Measurements from ENCODE around the gene DZIP1. TPM values are rescaled to one million over a fixed set of nuclear protein-coding genes. Genes with fewer than 3 reads are reported as not detected.

DZIP1 gene
- total RNA-seq, 2 donors from 2014 or later: 0.29 TPM; not detected in 1

DNA sequence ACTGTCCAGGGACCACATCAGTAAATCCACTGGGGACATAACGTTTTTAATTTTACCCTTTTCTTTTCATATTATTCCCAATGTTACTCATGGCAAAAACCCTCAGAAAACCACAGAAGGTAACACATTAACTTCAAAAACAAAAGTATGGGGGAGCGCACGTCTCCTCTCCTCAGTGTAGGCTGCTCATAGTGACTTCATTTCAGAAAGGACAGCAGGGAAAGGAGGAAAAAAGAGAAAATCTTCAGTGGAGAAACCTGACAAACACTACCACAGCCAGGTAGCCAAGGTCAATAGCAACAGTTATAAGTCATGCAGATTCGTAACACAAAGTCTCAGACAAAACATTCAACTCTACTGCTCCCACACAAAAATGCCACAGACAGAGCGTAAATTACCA lies 21.4 kb downstream of the DZIP1 start:
- no peak for DNase-seq (ENCODE audit: low spot score in 2 of 2)
- no peak overlapping the region for H3K27ac Mint-ChIP-seq
- H3K9me3 Mint-ChIP-seq: no peaks in the 10 kb centered on the region
- ATAC-seq: no peak
- no peaks in the 10 kb centered on the region for H3K36me3 Mint-ChIP-seq

DNA sequence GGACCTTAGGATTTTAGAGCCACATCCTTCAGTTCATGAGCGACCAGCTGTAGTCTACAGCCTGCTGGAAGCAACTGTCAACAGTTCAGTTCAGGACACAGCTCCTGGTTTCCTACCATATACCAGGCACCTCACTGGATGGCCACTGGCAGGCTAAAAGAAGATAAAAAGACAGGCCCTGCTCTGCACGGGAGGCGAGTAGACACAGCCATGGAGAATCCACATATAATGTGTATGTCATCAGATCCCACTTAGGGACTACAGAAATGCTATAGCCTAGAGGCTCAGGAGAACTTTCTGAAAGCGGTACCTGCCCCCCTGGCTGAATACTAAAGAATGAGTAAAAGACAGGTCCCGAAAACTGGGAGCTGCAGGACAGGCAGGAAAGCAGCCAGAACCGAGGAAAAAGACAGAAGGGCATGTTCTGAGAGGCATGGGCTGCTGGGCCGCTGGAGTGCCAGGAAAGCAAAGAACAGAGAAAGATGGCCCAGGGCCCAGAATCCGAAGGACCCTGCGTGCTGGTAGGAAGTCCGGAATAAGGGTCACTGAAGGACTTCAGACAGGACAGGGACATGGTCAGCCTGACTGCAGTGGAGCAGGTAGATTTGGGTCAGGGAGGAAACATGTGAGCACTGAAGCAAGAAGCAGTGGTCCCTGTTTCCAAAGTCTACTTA lies 23.5 kb downstream of the DZIP1 start:
- no peak overlapping the region for H3K27ac Mint-ChIP-seq
- no peak for DNase-seq (ENCODE audit: low spot score in 2 of 2)
- no peaks in the 10 kb centered on the region for H3K9me3 Mint-ChIP-seq
- no peak for ATAC-seq
- no peaks in the 10 kb centered on the region for H3K36me3 Mint-ChIP-seq

DNA sequence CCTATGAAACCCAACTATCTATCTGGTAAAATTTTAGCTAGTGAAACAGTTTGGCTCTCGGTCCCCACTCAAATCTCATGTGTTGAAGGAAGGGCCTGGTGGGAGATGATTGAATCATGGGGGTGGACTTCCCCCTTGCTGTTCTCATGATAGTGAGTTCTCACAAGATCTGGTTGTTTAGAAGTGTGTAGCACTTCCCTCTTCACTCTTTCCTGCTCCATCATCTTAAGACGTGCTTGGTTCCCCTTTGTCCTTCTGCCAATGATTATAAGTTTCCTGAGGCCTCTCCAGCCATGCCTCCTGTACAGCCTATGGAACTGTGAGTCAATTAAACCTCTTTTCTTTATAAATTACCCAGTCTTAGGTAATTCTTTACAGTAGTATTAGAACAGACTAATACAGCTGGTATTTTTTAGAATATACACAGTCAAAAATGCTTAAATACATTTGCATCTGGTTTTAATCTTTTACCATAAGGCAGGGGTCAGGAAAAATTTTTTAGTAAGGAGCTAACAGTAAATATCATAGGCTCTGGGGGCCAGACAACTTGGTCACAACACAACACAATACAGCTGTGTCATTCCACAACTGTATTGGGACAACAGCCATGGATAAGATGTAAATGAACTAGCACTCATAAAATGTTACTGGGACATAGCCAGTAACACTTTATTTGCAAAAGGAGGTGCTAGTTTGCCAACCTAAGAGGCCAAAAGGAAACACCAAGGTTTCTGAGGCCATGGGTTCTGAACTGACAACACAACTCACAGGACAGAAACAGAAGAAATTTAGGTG lies 24.3 kb downstream of the DZIP1 start:
- no peak for DNase-seq (ENCODE audit: low spot score in 2 of 2)
- no peak for ATAC-seq
- no peaks in the 10 kb centered on the region for H3K36me3 Mint-ChIP-seq
- no peak overlapping the region for H3K27ac Mint-ChIP-seq
- H3K9me3 Mint-ChIP-seq: no peaks in the 10 kb centered on the region

DNA sequence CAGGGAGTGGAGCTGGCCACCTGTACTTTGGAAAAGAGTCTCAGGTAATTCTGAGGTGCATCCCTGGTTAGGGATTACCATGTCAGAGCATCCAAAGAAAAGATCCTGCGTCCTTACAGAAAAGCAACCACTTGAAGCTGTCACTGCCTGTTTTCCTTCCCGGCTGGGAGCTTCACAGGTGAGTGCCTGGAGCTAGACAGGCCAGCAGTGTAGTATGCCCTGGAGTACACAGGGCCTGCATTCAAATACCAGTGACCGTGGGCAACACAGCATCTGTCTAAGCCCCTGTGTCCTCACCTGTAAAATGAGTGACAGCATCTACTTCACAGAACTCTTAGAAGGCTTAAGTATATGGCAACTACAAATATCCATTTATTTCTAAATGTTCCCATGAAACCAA lies 29.0 kb downstream of the DZIP1 start:
- ATAC-seq (no peak), DNase-seq (ENCODE audit: low spot score in 2 of 2) (no peak)
- no peaks in the 10 kb centered on the region for H3K36me3 Mint-ChIP-seq
- H3K9me3 Mint-ChIP-seq: no peaks in the 10 kb centered on the region
- H3K27ac Mint-ChIP-seq: no peak overlapping the region

DNA sequence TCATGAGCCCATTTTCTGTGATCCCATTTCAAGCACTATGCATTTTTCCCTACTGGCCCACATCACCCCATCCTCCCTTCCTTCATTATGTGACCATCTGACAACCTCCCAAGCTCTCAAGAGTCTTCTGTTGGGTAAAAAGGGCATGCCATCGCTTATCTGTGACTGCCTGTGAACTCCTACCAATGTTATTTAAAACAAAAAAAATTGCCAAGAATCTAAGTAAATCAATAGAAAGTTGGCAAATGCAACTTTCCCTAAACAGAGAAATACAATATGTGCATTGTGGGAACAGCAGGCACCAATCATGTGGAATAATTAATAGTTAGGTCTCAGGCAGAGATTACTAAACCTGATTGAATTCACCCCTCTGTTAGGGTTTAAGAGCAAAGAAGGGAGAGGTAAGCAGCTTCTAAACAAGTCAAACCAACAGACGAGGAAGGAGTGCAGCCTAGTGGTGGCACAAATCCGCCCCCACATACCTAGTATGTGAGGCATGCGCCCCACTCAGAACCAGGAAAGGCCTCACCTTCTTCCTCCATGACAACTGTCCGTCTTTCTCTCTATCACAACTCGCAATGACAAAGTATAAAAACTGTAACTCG lies 29.8 kb downstream of the DZIP1 start:
- Mint-ChIP-seq H3K27ac (no peak overlapping the region), H3K36me3 (no peaks in the 10 kb centered on the region), H3K9me3 (no peaks in the 10 kb centered on the region)
- ATAC-seq (no peak), DNase-seq (ENCODE audit: low spot score in 2 of 2) (no peak)

DNA sequence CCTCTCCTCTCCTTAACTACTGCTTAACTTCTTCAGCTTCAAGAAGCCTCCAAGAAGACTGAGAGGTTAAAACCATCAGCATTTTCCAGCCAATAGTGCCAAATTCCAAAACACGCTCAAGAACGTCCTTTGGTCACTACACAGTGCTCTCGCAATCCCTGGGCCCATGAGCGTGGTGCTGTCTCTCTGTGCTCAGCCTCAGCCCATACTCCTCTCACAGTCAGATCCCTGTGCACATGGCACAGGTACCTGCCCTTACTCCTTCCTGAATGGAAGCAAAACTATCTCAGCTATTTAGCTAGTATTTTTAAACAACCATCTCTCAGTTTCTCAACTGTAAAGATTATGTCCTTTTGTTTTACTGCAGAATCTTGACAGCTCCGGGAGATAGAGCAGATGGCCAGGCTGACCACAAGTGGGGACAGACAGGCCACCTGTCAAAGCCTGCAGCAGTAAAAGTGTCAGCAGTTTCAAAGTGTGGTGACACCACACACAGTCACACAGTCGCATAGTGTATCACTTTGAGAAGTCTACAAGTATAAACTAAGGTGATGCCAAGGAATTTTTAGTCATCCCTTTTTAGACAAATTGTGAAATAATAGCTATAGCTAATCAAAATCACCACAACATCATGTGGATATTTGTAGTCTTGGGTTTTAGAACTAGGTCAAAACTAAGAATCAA lies 35.7 kb downstream of the DZIP1 start:
- DNase-seq (ENCODE audit: low spot score in 2 of 2): no peak
- no peak for ATAC-seq
- H3K36me3 Mint-ChIP-seq: no peaks in the 10 kb centered on the region
- H3K9me3 Mint-ChIP-seq: no peaks in the 10 kb centered on the region
- no peak overlapping the region for H3K27ac Mint-ChIP-seq

DNA sequence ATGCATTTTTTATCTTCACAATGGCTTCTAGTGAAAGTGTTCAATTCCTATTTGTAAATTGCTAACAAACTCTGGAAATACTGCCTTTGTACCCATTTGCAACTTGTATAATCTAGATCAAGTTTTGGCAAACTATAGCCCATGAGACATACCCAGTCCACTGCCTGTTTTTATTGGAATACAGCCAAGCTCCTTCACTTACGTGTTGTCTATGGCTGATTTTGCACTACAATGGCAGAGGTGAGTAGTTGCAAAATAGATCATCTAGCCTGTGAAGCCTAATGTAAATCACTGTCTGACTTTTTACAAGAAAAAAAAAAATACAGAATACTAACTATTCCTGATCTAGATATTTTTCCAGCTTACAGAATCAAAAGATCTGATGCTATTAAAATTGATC lies 37.1 kb downstream of the DZIP1 start:
- DNase-seq (ENCODE audit: low spot score in 2 of 2) (no peak), ATAC-seq (no peak)
- no peaks in the 10 kb centered on the region for H3K9me3 Mint-ChIP-seq
- no peaks in the 10 kb centered on the region for H3K36me3 Mint-ChIP-seq
- no peak overlapping the region for H3K27ac Mint-ChIP-seq

DNA sequence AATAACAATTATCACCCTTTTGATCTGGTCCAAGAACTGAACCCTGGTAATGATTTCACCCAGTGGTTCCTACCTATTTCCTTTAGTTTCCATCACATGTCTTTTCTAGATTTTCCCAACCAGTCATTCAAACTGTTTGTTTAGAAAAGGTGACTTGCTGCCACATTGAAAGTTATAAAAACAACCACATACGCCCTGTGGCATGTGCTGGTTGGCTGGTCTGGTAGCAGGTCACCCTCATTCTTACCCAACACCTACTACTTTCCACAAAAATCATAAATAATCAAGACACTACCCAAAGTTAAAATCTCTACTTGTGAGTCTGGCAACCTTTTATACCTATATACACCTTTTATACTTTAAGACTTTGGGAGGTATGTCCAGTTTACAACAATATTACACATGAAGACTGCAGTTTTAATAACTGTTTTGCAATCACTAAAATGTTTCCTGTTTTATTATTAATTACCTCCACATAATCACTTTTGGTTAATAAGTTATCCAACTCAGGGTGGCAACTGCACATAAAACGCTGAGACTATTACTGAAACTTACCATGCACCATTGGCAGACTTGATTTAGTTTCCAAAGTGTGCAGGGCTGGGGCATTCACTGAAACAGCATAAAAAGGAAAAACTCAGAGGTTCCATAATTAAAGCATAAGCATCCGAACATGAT lies 38.9 kb downstream of the DZIP1 start:
- no peaks in the 10 kb centered on the region for H3K9me3 Mint-ChIP-seq
- no peaks in the 10 kb centered on the region for H3K36me3 Mint-ChIP-seq
- H3K27ac Mint-ChIP-seq: no peak overlapping the region
- no peak for ATAC-seq
- no peak for DNase-seq (ENCODE audit: low spot score in 2 of 2)

DNA sequence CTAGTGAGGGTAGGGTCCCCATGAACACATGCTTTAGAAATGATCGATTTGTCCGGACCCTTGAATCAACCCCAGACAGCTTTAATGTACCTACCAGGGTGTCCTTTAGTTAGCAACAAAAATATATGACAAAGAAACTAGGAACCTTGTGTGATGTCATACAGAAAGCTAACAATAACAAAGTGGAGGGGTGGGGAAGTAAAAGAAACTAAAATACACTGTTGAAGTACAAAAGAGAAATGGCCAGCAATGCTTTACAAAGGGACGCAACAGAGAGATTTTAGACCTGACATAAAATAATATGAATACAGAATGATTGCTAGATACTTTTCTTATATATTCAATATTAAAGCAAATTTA lies 40.0 kb downstream of the DZIP1 start:
- ATAC-seq (no peak), DNase-seq (ENCODE audit: low spot score in 2 of 2) (no peak)
- Mint-ChIP-seq H3K36me3 (no peaks in the 10 kb centered on the region), H3K9me3 (no peaks in the 10 kb centered on the region), H3K27ac (no peak overlapping the region)

DNA sequence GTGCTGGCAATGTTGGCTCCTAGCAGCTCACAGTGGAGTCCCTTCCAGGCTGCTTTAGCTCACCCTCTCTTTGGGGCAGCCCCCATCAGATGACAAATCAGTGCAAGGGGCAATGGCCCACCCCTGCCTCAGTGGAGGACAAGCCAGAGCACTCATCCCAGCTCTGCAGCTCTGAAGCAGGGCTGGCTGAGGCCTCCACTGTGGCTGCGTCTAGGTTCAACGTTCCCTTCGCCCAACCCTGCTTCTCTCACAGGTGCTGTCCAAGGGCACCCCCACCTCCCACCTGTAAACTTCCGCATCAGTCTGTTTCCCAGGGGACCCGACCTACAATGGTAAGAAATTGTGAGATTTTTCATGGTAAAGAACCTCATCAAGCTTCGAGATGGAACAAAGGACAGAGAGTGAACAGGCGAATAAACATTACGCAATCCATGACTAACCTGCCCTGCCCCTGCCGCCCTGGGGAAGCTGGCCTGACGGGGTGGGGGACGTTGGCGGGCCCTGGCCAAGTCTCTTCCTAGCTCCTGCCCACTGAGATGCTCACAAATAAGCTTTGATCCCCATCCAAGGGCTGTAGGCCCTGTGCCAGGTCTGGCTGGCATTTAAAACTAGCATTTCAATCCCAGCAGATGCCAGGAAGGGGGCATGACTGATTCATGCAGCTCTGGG lies 40.5 kb downstream of the DZIP1 start:
- Mint-ChIP-seq H3K9me3 (no peaks in the 10 kb centered on the region), H3K36me3 (no peaks in the 10 kb centered on the region), H3K27ac (no peak overlapping the region)
- DNase-seq (ENCODE audit: low spot score in 2 of 2) (no peak), ATAC-seq (no peak)

DNA sequence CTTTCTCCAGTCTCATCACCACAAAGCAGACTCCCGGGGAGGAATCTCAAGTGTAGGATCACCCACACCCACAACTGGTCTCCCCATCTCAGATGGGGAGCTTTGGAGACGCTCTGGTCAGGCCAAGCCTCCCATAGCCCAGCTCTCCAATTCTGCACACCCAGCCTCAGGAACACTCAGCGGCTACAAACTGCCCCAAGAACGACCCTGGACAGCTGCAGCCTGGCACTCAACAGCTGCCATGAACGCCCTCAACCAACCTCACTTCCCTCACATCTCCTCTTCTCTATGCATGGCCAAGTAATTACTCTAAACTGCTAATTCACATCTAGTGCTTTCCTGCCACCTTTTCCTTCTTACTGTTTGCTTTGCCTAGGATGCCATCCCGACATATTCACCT lies 42.6 kb downstream of the DZIP1 start:
- no peaks in the 10 kb centered on the region for H3K36me3 Mint-ChIP-seq
- no peak for DNase-seq (ENCODE audit: low spot score in 2 of 2)
- H3K9me3 Mint-ChIP-seq: no peaks in the 10 kb centered on the region
- H3K27ac Mint-ChIP-seq: no peak overlapping the region
- no peak for ATAC-seq

DNA sequence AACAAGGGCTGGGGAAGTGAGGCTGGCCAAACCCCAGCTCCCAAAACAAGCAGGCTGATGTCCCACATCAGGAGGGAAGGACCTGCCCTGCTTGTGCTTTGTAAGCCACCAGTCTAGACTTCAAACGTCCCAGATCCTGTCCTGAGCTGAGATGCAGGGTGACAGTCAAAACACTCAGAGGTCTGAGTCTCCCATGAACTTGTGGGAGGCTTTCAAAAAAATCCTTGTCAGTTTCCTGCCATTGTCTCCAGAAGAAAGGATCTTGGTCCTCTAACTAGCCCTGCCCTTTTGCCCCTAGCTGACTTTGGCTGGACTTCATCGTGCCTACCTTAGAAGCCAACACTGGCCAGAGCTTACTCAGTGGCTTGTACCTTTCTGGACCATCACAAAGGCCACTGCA lies 43.3 kb downstream of the DZIP1 start:
- Mint-ChIP-seq H3K9me3 (no peaks in the 10 kb centered on the region), H3K27ac (no peak overlapping the region), H3K36me3 (no peaks in the 10 kb centered on the region)
- DNase-seq (ENCODE audit: low spot score in 2 of 2) (no peak), ATAC-seq (no peak)

DNA sequence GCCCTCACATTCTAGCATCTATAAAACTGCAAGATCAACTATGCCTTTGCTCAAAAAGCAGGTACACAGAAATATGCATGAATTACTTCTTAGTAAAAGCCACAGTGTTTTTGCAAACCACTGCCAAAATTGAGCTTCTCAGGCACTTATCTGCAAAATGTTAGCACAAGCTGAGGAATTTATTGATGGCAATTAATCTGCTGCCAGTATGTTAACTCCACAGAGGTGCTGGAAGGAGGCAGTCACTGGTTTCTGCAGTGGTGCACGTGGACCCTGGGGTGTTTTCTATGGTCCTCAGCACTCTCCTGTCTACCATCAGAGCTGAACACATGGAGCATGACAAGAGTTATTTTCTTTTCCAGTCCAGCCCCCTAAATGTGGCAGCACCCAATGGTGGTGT lies 47.8 kb downstream of the DZIP1 start:
- H3K36me3 Mint-ChIP-seq: no peaks in the 10 kb centered on the region
- ATAC-seq (no peak), DNase-seq (ENCODE audit: low spot score in 2 of 2) (no peak)
- no peaks in the 10 kb centered on the region for H3K9me3 Mint-ChIP-seq
- H3K27ac Mint-ChIP-seq: no peak overlapping the region

DNA sequence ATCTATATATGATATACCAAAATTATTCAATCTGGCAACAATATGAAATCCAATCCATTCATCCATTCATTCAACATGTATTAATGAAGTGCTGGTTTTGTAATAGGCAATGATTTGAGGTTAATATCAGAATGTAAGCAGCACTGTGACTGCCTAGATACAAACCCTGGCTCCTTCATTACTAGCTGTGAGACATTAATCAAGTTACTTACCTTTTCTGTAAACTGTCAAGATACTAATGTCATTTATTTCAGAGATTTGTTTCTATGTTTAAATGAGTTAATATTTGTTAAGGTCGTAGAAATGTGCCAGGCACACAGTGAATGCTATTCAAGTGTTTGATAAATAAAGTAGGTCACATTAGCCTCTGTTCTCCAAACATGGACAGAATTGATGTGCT lies 51.0 kb downstream of the DZIP1 start:
- Mint-ChIP-seq H3K9me3 (no peaks in the 10 kb centered on the region), H3K27ac (no peak overlapping the region), H3K36me3 (no peaks in the 10 kb centered on the region)
- ATAC-seq (no peak), DNase-seq (ENCODE audit: low spot score in 2 of 2) (no peak)

DNA sequence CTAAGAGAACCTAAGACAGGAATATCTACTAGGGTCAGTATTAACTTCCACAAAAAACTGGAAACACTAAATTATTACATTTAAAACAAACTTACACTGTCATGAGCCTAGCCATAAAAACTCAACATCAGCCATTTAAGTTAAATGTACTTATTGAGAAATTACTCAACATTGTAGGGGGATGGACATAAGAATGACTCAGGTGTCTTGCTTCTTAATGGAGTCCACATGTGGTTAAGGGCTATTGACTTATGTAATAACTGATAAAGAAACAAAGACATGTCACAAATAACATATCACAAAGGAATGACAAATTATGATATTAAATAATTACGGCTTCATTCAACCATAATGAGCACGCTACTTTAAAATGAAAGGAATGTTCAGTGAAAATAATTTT lies 55.8 kb downstream of the DZIP1 start:
- DNase-seq (ENCODE audit: low spot score in 2 of 2): no peak
- no peak overlapping the region for H3K27ac Mint-ChIP-seq
- H3K9me3 Mint-ChIP-seq: no peaks in the 10 kb centered on the region
- ATAC-seq: no peak
- no peaks in the 10 kb centered on the region for H3K36me3 Mint-ChIP-seq

DNA sequence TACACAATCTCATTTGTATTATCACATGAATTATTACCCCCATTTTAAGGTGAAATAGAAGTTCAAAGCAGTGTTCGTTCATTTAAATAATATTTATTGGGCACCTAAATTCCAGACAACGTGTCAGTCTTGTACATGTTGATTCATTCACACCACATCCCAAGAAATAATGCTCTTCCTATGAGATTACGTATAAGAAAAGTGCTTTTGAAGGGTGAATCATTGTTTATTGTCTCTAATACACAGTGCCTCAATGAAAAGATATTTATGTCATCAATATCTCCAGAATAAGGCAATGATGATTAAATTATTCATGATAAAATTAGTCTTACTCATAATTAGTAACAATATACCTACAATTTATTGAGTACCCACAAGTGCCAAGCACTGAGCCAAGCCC lies 56.4 kb downstream of the DZIP1 start:
- no peak for ATAC-seq
- H3K27ac Mint-ChIP-seq: no peak overlapping the region
- DNase-seq (ENCODE audit: low spot score in 2 of 2): no peak
- no peaks in the 10 kb centered on the region for H3K9me3 Mint-ChIP-seq
- H3K36me3 Mint-ChIP-seq: no peaks in the 10 kb centered on the region
